Measurements from ENCODE around the gene TYK2.
"Not testable (repeated sequence)": the region's sequence is repeated elsewhere in the genome, so short reads cannot be mapped to it uniquely, and the experiment has no call there.

TYK2 gene

GRCh38 chr19:10372690-10373089, 7.7 kb downstream of the TYK2 start:
- H3K4me3 ChIP-seq (ENCODE audit: low read length): no peak overlapping the region

GRCh38 chr19:10368101-10368803, 12.1 kb downstream of the TYK2 start:
- no peak for TF ChIP-seq ZNF274 (IDR thresholded peaks at IDR 0.05; ENCODE audit: low read depth, low read length)
- H3K4me3 ChIP-seq (ENCODE audit: low read length): no peak overlapping the region

More at GRCh38 chr19:10372690-10373089, 7.7 kb downstream of the TYK2 start:
- TF ChIP-seq ZNF274 (IDR thresholded peaks at IDR 0.05; ENCODE audit: low read depth, low read length): no peak

- not testable (repeated sequence) for H3K4me3 ChIP-seq (ENCODE audit: low read length)
These were observed 13.3 kb downstream of the TYK2 start for GRCh38 chr19:10366950-10367512.

- H3K4me3 ChIP-seq (ENCODE audit: low read length): no peak overlapping the region
These were observed 14.9 kb downstream of the TYK2 start for GRCh38 chr19:10365518-10365917.

GRCh38 chr19:10364644-10365043, 15.7 kb downstream of the TYK2 start:
- no peak for TF ChIP-seq ZNF274 (IDR thresholded peaks at IDR 0.05; ENCODE audit: low read depth, low read length)
- no peak overlapping the region for H3K4me3 ChIP-seq (ENCODE audit: low read length)

More at GRCh38 chr19:10365518-10365917, 14.9 kb downstream of the TYK2 start:
- no peak for TF ChIP-seq ZNF274 (IDR thresholded peaks at IDR 0.05; ENCODE audit: low read depth, low read length)

- H3K4me3 ChIP-seq (ENCODE audit: low read length): no peak overlapping the region
- TF ChIP-seq ZNF274 (IDR thresholded peaks at IDR 0.05; ENCODE audit: low read depth, low read length): no peak
These were observed 16.5 kb downstream of the TYK2 start for GRCh38 chr19:10363789-10364281.

GRCh38 chr19:10362259-10362658, 18.1 kb downstream of the TYK2 start:
- no peak overlapping the region for H3K4me3 ChIP-seq (ENCODE audit: low read length)
- no peak for TF ChIP-seq ZNF274 (IDR thresholded peaks at IDR 0.05; ENCODE audit: low read depth, low read length)

- H3K4me3 ChIP-seq (ENCODE audit: low read length): no peak overlapping the region
- no peak for TF ChIP-seq ZNF274 (IDR thresholded peaks at IDR 0.05; ENCODE audit: low read depth, low read length)
These were observed 18.8 kb downstream of the TYK2 start for GRCh38 chr19:10361569-10362011.

GRCh38 chr19:10356431-10356830, 23.9 kb downstream of the TYK2 start:
- H3K4me3 ChIP-seq (ENCODE audit: low read length): no peak overlapping the region
- no peak for TF ChIP-seq ZNF274 (IDR thresholded peaks at IDR 0.05; ENCODE audit: low read depth, low read length)

GRCh38 chr19:10353793-10354391, 26.5 kb downstream of the TYK2 start:
- H3K4me3 ChIP-seq (ENCODE audit: low read length): no peak overlapping the region
- no peak for TF ChIP-seq ZNF274 (IDR thresholded peaks at IDR 0.05; ENCODE audit: low read depth, low read length)

GRCh38 chr19:10352764-10353671, 27.4 kb downstream of the TYK2 start:
- TF ChIP-seq ZNF274 (IDR thresholded peaks at IDR 0.05; ENCODE audit: low read depth, low read length): no peak
- no peak overlapping the region for H3K4me3 ChIP-seq (ENCODE audit: low read length)

- TF ChIP-seq ZNF274 (IDR thresholded peaks at IDR 0.05; ENCODE audit: low read depth, low read length): no peak
- H3K4me3 ChIP-seq (ENCODE audit: low read length): no peak overlapping the region
These were observed 33.9 kb downstream of the TYK2 start for GRCh38 chr19:10346509-10346908.

- no peak for TF ChIP-seq ZNF274 (IDR thresholded peaks at IDR 0.05; ENCODE audit: low read depth, low read length)
- H3K4me3 ChIP-seq (ENCODE audit: low read length): no peak overlapping the region
These were observed 35.6 kb downstream of the TYK2 start for GRCh38 chr19:10344780-10345179.

- no peak overlapping the region for H3K4me3 ChIP-seq (ENCODE audit: low read length)
- no peak for TF ChIP-seq ZNF274 (IDR thresholded peaks at IDR 0.05; ENCODE audit: low read depth, low read length)
These were observed 36.9 kb downstream of the TYK2 start for GRCh38 chr19:10343495-10343894.

Measured in GM08714 (cell line).